ENCODE data around the gene TP73.

Gene TP73

DNA sequence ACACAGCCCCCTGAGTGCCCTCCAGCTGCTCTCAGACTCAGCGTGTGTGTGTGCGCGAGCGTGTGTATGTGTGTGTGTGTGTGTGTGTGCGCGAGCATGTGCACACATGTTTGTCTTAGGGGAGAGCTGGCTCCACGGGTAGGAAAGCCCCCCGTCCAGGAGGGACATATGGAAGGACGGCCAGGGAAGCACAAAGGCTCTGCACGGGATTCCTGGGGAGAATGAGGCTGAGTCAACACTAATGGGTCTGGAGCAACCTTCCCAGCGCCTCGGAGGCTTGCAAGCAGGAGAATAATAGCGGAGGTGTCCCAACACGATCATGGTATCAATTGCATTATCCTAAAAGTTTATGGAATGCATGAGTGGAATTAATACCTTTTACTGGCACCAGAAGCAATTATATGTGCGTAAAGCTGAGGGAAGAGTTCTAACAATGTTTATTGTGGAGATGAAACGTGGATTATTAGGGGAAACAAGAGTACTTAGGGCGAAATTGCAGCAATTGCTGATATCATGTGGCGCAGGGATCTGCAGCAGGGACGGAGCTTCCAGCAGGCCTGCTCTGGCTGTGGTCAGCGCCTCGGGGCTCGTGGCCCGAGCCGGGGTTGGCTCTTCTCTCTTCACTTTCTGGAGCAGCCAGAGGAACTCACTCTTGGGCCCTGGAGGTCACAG is 59.6 kb downstream of the TP73 start:
- no peak for DNase-seq

DNA sequence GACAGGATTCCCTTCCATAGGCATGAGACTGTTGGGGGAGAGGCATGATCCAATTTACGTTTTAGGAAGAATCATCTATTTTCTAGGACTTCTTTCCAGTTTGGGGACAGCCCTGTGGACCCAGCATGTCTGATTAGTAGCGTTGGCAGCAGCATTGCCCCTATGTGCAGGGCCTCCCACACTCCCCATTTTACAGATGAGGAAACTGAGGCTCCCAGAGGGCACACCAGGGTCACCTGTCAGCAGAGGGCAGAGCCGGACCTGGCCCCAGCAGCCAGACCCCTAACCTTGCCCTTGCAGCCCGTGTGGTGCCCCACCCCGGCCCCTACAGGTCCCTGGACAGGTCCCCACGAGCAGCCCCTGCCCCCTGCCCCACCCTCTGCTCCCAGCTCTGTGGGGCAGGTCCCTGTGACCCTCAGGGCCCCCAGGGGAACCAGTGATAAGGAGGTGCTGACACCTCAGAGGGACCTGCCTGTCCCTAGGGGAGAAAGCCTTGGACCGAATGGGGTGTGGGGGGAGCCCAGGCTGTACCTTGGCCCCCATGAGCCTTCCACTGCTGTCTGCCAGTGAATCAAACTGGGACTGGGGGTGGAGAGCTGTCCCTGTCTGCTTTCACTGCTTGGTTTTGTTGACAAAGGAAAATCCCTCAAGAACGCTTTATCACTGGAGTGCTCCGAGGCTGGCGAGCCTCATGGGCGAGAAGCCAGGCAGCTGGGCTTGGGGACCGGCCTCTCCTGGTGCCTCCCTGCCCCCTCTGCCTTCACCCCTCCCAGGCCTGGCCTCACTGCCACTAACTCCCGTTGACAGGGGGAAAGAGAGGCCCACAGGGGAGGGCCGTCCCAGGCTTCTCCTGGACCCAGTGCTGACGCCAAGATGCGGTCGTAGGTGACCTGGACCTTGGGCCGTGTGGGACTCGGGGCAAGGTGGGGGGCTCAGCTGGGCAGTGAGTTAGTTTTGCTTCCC is 60.5 kb downstream of the TP73 start:
- no peak for DNase-seq

DNA sequence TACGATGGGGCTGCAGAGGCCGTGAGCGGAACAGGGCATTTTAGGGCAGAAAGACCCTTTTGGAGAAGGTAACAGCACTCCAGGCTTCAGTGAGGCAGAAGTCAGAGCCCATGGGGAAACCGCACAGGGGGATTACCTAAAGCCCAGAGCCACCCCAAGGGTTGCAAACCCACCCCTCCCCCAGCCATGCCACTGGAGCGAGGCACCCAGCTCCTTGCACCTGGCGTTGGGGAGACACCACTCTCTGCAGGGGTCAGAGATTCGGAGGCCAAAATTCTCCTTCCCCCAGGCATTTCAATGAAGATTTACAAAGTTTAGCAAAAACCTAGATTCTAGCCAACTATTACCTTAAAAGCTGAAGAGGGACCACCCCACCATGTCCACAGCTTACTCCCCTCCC is 61.5 kb downstream of the TP73 start:
- DNase-seq = no peak

DNA sequence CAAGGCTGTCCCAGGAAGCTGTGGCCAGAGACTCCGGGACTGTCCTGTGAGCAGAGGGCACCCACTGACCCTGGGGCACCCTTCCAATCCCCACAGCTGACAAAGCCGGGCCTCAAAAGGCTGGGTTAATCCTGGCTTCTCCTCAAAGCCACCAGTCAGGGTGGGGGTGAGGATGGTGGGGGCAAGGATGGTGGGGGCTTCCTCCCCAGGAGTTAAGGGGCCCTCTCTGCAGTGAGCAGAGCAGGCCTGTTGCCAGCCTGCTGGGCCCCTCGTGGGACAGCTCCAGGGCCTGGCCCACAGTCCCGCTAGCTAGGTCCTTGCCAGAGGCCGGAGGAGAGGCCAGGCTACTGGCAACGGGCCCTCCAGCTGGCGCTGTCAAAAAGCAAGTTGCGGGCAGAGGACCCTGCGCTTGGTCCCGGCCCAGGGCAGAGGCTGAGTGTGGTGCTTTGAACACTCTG is 62.0 kb downstream of the TP73 start:
- no peak for DNase-seq

DNA sequence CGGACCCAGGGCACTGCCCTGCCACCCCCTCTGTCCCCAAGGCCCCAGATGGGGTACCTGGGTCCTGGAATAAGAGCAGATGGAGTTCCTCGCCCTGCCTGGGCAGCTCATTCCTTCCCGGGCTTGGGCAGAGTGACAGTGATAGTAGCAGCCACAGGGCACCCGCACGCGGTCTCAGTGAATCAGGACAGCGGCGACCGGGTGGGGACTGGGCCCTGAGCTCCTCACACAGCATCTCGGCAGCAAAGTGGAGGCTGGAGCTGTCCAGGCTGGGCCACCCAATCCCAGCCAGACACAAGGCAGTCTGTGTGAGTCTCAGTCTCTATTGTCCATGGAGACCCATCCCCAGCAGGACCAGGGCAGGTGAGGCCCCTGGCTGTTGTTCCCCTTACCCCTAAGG is 62.5 kb downstream of the TP73 start:
- no peak for DNase-seq

DNA sequence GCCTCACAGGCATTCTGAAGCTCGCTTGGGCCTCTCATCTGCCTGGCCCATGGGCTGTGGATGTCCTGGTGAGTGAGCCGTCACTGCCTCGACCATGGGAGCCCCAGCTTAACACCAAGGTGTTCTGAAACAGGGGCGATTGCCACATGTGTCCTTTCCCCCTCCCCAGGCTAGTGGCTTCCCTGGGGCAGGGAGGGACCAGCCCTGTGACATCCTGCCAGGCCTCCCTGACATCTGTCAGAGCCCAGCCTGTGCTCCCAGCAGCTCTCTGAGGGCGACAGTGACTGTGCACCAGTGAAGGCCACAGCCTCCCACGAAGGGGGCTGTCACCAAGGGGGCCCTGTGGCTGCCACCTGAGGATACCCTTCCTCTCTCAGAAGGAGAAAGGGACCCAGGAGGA is 64.0 kb downstream of the TP73 start:
- DNase-seq = no peak

DNA sequence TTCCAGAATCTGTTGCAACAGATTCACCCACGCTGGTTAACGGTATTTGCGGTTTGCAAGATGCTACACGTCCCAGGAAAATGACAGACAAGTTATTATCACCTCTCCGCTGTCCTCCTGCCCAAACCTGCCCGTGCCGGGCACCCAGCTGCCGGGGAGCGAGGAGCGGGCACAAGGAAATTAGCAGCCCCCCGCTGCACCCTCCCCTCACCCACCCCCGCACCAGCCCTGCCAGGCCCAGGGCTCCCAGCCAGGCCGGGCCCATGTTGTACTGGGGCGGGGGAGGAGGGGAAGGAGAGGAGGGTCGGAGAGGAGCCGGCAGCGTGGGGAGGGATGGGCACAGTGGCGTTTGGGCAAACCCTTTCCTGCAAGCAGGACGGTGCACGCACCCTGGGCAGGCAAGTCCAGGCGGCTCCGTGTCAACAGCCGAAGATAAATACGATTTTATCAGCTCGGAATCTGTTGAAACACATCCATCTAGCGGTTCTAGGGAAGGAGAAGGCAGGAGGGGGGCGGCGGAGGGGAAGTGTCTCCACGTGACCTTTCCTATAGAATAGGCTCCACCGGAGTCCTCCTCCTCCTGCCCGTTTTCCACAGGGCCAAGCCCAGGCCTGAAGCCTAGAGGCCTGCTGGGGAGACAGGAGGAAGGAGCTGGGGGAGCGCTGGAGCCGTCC is 64.9 kb downstream of the TP73 start:
- DNase-seq = no peak

DNA sequence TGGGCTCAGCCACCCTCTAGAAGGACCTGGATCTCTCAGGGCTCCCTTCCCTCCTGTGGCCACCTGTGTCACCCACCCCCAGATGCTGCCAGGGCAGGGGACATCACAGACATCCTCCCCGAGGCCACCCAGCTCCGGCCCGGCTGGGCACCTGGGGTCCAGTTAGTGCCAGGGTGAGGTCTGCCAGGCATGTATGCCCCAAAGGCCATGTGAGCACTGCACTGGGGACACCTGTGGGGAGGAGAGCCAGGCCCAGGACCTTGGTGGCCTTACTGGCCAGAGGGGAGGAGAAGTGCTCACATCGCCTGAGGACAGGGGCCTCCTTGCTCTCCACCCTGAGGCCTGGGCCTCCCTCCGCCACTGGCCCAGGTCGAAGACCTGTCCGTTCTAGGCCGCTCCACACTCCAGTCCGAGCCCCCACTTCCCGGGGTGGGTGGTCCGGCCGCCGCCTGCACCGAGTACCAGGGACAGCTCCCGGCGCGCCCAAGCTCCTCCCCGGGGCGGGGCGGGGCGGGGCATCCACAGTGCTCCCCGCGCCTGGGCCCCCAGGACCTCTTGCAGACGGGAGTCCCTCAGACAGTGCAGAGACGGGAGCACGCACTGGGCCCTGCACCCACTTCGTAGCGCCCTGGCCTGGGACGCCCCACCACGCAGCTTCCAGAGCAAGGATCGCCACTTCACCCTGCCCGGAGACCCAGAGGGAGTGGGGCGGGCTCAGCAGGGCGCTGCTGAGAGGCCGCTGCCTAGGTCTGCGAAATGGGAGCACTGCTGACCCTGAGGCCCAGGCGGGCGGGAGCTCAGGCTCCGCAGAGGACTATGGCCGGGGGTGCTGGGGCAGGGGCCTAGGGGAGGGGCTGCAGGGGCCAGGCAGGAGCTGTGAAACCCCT is 65.6 kb downstream of the TP73 start:
- DNase-seq = no peak

DNA sequence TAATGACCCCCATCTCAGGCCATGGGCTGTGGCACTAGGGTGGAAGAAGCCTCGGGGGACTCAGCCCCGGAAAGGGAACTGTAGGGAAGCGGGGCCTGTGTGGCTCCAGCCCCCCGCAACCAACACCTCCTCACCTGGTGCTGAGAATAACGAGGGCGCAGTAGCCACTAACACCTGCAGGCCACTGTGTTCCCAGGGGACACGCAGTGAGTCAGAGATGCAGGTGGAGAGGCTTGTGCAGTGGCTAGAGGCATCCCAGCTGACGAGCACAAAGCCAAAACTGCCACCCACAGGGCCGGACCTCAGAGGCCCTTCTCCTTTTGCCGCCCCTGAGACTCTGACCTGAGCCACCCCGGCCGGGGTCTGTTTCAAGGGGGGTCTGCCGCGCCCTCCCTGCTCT is 66.4 kb downstream of the TP73 start:
- no peak for DNase-seq

DNA sequence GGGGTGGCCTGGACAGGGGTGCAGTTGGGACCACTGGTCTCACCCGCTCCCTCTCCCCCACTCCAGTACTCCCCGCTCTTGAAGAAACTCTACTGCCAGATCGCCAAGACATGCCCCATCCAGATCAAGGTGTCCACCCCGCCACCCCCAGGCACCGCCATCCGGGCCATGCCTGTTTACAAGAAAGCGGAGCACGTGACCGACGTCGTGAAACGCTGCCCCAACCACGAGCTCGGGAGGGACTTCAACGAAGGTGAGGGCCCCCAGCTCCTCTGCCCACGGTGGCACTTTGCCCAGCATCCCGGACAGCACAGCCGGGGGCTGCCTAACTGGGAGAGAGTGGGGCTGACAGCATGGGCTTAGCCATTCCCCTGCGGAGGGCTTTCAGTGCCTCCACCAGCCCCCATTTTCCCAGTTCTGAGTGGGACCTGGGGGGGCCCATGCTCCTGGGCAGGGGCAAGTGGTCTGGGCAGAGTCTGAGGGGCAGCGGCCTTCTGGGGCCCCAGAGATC is 69.7 kb downstream of the TP73 start:
- DNase-seq = no peak

DNA sequence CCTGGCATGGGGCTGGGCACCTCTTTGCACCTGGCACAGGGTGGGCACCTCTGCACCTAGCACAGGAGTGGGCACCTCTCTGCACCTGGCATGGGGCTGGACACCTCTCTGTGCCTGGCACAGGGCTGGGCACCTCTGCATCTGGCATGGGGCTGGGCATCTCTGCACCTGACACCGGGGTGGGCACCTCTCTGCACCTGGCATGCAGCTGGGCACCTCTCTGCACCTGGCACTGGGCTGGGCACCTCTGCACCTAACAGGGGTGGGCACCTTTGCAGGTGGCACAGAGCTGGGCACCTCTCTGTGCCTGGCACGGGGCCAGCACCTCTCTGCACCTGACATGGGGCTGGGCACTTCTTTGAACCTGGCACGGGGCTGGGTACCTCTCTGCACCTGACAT is 70.5 kb downstream of the TP73 start:
- DNase-seq = no peak

DNA sequence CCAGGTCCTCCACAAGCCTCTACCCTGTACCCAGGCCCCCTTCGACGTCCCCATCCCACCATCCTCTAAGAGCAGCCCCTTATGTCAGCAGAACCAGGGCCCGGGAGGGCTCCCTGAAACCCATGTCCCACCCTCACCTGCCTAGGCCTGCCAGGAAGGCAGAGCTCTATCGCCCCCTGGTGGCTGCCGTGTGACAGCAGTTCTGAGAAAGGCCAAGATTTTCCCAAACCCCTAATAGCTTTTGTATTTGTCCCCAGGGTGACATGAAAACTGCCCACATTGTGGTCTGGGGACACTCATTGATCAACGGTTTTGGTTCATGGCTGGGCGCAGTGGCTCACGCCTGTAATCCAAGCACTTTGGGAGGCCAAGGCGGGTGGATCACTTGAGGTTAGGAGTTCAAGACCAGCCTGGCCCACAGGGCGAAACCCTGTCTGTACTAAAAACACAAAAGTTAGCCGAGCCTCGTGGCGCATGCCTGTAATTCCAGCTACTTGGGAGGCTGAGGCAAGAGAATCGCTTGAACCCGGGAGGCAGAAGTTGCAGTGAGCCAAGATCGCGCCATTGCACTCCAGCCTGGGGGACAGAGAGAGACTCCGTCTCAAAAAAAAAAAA is 72.2 kb downstream of the TP73 start:
- peak; percentile 68 for DNase-seq

DNA sequence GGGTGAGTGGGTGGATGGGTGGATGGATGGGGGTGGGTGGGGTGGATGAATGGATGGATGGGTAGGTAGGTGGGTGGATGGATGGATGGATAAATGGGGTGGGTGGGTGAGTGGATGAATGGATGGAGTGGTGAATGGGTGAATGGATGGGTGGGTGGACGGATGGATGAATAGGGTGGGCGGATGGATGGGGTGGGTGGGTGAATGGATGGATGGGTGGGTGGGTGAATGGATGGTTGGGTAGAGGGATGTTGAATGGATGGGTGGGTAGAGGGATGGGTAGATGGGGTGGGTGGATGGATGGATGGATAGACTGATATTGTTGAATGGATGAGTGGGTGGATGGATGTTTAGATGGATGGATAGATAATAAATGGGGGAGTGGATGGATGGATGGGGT is 73.0 kb downstream of the TP73 start:
- DNase-seq = no peak

DNA sequence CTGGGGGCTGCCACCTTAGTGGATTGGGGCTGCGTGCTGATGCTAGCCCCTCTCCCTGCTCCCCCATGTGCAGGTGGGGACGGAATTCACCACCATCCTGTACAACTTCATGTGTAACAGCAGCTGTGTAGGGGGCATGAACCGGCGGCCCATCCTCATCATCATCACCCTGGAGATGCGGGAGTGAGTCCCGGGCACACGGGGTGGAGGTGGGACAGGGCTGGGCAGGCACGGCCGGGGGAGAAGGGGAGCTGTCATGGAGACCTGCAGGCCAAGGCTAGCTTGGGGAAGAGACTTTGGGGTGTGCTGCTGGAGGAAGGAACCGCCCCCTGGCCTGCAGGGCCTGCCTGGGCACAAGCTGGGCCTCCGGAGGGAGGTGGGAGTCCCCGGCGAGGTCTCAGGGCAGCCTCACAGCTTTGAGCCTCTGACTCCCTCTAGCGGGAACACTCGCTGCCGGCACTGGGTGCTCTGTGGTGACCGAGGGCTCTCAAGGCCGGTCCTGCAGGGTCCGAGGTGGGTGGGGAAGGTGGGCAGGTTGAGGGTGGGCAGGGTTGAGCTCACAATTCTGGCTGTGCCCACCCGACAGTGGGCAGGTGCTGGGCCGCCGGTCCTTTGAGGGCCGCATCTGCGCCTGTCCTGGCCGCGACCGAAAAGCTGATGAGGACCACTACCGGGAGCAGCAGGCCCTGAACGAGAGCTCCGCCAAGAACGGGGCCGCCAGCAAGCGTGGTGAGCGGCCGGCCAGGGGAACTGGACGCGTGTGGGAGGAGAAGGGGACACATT is 74.9 kb downstream of the TP73 start:
- peak; percentile 21 for DNase-seq

DNA sequence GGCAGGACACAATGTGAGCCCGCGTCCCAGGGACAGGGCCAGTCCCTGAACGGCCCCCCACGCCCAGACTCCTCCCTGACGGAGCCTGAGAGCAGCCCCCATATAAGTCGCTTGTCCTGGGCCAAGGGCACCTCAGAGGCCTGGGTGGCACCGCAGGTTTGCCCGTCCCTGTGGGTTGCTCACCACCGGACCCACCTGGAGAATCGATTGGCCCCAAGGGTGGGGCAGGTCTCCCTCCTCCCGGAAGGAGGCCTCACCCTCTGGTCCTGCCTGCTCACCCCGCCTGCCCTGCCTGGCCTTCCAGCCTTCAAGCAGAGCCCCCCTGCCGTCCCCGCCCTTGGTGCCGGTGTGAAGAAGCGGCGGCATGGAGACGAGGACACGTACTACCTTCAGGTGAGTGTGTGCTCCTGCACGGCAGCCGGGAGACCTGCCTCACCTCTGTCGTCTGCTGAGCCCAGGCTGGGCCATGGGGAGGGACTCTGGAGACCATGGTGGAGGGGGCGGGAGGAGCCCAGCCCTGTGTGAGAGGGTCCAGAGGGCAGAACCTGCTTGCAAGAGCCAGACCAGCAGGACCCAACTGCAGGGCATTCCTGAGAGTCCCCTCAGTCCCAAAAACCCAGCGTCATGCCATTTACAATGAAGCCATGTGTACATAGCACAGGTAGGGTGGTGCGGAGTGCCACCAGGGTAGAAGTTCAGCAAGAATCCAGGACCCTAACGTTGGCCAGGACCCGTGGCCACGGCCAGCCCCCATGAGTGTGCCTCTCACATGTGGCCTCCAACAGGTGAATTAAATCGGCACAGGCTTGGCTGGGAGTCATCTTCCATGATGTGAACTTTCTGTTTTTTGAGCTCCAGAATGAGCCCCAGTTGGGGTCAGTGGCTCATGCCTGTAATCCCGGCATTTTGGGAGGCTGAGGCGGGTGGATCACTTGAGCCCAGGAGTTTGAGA is 75.8 kb downstream of the TP73 start:
- DNase-seq = no peak

DNA sequence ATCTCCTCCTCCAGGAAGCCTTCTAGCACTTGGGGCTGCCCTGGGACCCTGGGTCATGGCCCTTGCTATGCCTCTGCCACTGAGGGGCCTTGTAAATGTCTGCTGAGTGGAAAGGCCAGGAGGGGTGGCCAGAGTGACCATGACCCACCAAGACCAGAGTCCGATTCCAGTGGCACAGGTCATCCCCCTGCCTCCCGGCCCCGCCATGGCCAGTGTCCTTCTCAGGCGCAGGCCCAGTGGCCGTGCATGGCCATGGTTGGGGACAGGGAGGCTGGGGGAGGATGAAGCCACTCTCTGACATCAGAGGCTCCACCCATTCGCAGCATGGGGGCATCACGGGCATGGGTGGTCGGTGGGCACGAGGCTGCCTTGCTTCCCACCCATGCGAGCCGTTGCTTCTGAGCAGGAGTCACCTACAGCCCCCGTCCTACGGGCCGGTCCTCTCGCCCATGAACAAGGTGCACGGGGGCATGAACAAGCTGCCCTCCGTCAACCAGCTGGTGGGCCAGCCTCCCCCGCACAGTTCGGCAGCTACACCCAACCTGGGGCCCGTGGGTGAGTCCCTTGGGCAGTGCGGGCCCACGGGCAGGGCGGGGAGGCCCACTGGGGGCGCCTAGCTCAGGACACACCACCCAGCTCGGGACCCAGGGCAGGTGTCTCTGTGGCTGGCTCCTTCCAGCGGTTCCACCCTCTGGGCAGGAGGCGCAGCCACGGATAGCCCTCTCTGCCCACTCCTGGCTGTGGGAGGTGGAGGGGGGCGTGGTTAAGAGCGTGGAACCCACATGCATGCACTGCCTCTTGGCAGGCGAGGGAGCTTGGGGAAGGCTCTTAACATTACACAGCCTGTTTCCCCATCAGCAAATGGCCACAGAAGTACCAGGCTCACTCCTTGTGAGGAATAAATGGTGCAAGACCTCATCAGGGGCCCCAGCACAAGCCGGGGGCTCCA is 77.6 kb downstream of the TP73 start:
- no peak for DNase-seq

DNA sequence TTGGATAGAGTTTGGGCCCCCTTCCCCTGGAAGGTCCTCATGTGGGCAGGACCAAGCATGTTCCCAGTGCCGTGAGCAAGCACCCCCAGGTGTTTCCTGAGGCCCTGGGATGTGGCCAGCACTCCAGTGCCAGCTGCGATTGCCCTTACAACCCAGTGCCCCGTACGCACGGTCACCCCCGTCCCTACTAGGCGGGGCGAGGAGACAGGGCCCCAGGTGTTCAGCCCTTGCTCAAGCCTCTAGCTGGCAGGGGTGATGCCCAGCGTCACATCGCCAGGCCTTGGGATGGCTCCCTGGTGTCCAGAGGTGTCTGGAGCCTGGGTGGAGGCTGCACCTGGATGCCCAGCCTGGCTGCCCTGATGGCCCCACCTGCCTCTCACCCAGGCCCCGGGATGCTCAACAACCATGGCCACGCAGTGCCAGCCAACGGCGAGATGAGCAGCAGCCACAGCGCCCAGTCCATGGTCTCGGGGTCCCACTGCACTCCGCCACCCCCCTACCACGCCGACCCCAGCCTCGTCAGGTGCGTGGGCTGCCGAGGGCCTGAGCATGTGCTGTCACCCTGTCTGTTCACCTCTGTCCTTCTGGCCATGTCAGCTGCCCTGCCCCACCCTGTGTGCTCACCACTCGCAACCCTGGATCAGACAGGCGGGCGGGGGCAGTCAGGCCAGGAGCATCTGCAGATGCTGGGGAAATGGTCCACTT is 78.4 kb downstream of the TP73 start:
- no peak for DNase-seq
